Prostate gland (tissue), 2 donors: Measurements from ENCODE around the gene ABCG1.

Experiments used
- CTCF ChIP-seq, 4 experiments: fragments of 200-600 bp in 2 of 4; fragments of 450-650 bp in 2 of 4; sonication (generic) in 2 of 4; IDR thresholded peaks; 1 replicate in 3 of 4; 2 replicates in 1 of 4; pipeline ENCODE4 v1.5.1; 2016 to 2019; ENCODE audit warnings: antibody characterized with exemption in 4 of 4, mild to moderate bottlenecking in 2 of 4, moderate library complexity in 2 of 4
- POLR2A ChIP-seq: fragments of 450-650 bp; IDR thresholded peaks from one replicate; pipeline ENCODE4 v1.6.1; 2016; ENCODE audit warnings: antibody characterized with exemption, mild to moderate bottlenecking
- POLR2AphosphoS5 ChIP-seq: sonication (generic); formaldehyde crosslinking; IDR thresholded peaks from one replicate; pipeline ENCODE4 v1.6.1; 2017; ENCODE audit warnings: antibody characterized with exemption

GRCh38 chr21:42250422-42251403 is 31.8 kb downstream of the ABCG1 start:
- no peak for TF ChIP-seq POLR2AphosphoS5
- TF ChIP-seq CTCF (IDR thresholded peaks at IDR 0.05), result no peak
- TF ChIP-seq POLR2A, result no peak
